ENCODE results near the gene TRIM62. TPM values are rescaled to one million over a fixed set of nuclear protein-coding genes. Genes with fewer than 3 reads are reported as not detected.

TRIM62 gene
- total RNA-seq, 1 donor from 2014 or later, result 4.8 TPM

DNA sequence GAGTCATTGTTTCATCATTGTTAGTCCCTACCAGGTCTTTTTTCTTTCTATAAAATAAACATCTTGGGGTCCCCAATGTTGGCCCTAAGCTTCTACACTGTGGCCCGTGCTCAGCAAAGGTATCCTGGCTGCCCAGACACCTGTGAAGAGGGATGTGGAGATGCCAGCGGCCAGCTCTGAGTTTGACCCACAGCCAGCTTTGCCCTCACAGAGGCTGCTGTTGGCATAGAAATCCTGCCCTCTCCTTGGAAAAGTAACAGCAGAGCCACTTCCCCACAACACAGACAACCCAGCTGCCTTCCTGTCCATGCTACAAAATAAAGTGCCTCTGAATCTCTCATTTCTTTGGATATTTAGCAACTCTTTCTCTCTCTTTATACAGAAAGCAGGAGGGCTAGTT, 6.0 kb downstream of the TRIM62 start:
- Histone ChIP-seq H3K4me3 (ENCODE audit: low read depth, low read length) (no peak overlapping the region), H3K27me3 (ENCODE audit: control insufficient read depth, insufficient read depth, low read length) (no peaks in the 10 kb centered on the region), H3K36me3 (ENCODE audit: control insufficient read depth, insufficient read depth, low read length) (peaks cover 1% of the 10 kb centered on the region)
- TF ChIP-seq, protein P1, sequence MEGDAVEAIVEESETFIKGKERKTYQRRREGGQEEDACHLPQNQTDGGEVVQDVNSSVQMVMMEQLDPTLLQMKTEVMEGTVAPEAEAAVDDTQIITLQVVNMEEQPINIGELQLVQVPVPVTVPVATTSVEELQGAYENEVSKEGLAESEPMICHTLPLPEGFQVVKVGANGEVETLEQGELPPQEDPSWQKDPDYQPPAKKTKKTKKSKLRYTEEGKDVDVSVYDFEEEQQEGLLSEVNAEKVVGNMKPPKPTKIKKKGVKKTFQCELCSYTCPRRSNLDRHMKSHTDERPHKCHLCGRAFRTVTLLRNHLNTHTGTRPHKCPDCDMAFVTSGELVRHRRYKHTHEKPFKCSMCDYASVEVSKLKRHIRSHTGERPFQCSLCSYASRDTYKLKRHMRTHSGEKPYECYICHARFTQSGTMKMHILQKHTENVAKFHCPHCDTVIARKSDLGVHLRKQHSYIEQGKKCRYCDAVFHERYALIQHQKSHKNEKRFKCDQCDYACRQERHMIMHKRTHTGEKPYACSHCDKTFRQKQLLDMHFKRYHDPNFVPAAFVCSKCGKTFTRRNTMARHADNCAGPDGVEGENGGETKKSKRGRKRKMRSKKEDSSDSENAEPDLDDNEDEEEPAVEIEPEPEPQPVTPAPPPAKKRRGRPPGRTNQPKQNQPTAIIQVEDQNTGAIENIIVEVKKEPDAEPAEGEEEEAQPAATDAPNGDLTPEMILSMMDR (IDR thresholded peaks at IDR 0.05; ENCODE audit: insufficient read depth, low read length, poor library complexity, severe bottlenecking), result no peak
- no peak for DNase-seq (ENCODE audit: low read depth)

- H3K4me3 ChIP-seq (ENCODE audit: low read depth, low read length), result no peak overlapping the region
- DNase-seq (ENCODE audit: low read depth), result no peak
- H3K27me3 ChIP-seq (ENCODE audit: control insufficient read depth, insufficient read depth, low read length), result no peaks in the 10 kb centered on the region
- H3K36me3 ChIP-seq (ENCODE audit: control insufficient read depth, insufficient read depth, low read length), result peaks cover 1% of the 10 kb centered on the region
- TF ChIP-seq, protein P1 (IDR thresholded peaks at IDR 0.05; ENCODE audit: insufficient read depth, low read length, poor library complexity, severe bottlenecking), result no peak
These were observed 8.8 kb downstream of the TRIM62 start for GRCh38 chr1:33173091-33173490.

DNA sequence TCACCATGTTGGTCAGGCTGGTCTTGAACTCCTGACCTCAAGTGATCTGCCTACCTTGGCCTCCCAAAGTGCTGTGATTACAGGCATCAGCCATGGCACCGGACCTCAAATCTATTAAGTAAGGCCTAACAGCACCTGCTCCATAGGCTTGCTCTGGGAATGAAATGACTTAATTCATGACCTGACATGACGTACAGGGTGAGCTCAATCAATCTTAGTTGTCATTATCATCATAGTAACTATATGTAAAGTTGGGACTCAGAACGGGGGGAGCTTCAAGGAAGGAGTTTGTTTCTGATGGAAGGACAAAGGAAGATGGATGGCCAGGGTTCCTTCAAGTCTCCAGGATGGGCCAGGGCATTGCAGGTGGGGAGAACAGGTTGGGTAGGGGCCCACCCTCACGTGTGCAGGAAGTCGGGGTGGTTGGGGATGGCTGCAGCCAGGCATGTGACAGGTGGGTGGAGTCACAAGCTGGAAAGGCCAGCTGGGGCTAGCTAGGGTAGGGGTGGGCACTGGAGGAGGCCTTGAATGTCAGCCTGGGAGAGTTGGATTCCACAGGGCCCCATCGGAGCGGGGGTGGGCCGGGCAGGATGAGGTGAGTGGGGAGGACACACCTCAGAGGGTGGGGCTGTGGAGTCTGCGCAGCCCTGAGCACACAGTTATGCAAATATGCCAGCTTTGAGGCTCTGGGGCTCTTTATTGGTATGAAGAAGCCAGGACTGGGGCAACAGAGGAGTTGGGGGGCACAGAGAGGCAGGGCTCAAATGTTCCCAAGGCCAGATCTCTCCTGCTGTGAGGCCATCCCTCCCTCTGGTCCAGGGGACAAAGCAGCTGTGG, 9.6 kb downstream of the TRIM62 start:
- Histone ChIP-seq H3K4me3 (ENCODE audit: low read depth, low read length) (no peak overlapping the region), H3K27me3 (ENCODE audit: control insufficient read depth, insufficient read depth, low read length) (no peaks in the 10 kb centered on the region), H3K36me3 (ENCODE audit: control insufficient read depth, insufficient read depth, low read length) (peaks cover 1% of the 10 kb centered on the region)
- DNase-seq (ENCODE audit: low read depth), result no peak
- TF ChIP-seq, protein P1 (IDR thresholded peaks at IDR 0.05; ENCODE audit: insufficient read depth, low read length, poor library complexity, severe bottlenecking), result no peak

GRCh38 chr1:33170351-33171274, 11.2 kb downstream of the TRIM62 start:
- peaks cover 1% of the 10 kb centered on the region for H3K36me3 ChIP-seq (ENCODE audit: control insufficient read depth, insufficient read depth, low read length)
- H3K4me3 ChIP-seq (ENCODE audit: low read depth, low read length), result no peak overlapping the region
- TF ChIP-seq, protein P1 (IDR thresholded peaks at IDR 0.05; ENCODE audit: insufficient read depth, low read length, poor library complexity, severe bottlenecking), result no peak
- DNase-seq (ENCODE audit: low read depth), result no peak
- no peaks in the 10 kb centered on the region for H3K27me3 ChIP-seq (ENCODE audit: control insufficient read depth, insufficient read depth, low read length)

DNA sequence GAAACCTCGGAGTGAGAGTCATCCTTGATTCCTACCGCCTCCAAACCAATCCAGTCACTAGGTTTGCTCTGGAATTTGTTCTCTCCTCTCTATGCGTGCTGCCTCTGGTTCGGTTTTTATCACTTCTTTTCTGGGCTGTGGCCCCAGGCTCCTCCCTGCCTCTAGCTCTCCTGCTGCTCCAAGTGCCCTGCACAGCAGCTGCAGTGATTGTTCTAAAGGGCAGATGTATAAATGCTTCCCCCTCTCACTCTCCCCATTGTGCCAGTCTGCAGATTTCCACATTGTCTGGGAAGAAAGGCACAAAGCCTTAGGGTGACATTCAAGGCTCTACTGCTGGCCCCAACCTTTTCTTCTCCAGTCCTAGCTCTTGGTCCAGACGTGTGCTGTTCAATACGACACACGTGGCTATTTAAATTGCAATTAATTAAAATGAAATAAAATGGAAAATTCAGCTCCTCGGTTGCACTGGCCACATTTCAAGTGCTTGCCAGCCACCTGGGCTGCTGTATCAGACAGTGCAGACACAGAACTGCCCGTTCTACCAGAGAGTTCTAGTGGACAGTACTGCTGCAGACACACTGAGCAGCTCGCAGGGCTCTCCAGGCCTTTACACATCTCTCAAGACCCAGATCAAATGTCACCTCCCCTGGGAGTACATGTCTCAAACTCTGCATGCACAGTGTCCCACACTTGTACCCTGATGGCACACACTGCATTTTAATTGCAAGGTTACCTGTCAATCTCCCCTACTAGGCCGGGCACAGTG, 12.4 kb downstream of the TRIM62 start:
- Histone ChIP-seq H3K27me3 (ENCODE audit: control insufficient read depth, insufficient read depth, low read length) (no peaks in the 10 kb centered on the region), H3K4me3 (ENCODE audit: low read depth, low read length) (no peak overlapping the region), H3K36me3 (ENCODE audit: control insufficient read depth, insufficient read depth, low read length) (no peaks in the 10 kb centered on the region)
- DNase-seq (ENCODE audit: low read depth), result no peak
- TF ChIP-seq, protein P1 (IDR thresholded peaks at IDR 0.05; ENCODE audit: insufficient read depth, low read length, poor library complexity, severe bottlenecking), result no peak

Measured in kidney epithelial cell (primary cell).